Measurements from ENCODE around the gene SSTR3.
"Not testable (repeated sequence)": the region's sequence is repeated elsewhere in the genome, so short reads cannot be mapped to it uniquely, and the experiment has no call there.

Gene SSTR3

DNA sequence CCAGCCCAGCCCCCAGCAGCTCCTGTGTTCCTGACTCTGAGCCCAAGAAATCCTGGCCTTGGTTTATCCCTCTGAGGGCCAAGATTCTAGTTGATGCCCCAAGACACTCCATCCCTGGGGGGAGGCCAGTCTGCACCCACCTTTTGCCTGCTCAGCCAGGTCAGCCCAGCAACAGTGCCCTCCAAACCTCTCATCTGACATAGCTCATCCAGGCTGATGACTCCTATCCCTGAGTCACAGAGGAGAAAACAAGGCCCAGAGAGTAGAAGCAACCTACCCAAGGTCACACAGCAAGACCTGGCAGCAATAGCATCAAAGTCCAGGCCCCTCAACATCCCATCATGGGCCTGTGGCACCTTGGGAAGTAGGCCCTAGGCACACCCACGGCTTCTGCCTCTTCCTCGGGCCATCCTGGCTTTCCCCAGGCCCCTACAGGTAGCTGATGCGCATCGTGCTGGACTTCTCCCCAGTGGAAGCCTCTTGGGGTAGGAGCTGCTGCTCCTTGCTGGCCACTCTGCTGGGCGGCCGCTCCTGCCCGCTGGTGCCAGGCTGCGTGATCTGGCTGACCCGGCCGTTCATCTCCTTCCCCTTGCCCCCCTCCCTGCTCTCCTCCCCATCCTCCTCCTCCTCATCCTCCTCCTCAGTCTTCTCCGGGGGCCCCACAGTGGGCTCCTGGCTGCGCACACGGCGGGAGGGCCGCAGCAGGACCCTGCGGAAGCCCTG is 6.0 kb downstream of the SSTR3 start:
- DNase-seq (ENCODE audit: extremely low spot score): no peak
- TF ChIP-seq, protein P1, sequence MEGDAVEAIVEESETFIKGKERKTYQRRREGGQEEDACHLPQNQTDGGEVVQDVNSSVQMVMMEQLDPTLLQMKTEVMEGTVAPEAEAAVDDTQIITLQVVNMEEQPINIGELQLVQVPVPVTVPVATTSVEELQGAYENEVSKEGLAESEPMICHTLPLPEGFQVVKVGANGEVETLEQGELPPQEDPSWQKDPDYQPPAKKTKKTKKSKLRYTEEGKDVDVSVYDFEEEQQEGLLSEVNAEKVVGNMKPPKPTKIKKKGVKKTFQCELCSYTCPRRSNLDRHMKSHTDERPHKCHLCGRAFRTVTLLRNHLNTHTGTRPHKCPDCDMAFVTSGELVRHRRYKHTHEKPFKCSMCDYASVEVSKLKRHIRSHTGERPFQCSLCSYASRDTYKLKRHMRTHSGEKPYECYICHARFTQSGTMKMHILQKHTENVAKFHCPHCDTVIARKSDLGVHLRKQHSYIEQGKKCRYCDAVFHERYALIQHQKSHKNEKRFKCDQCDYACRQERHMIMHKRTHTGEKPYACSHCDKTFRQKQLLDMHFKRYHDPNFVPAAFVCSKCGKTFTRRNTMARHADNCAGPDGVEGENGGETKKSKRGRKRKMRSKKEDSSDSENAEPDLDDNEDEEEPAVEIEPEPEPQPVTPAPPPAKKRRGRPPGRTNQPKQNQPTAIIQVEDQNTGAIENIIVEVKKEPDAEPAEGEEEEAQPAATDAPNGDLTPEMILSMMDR (IDR thresholded peaks at IDR 0.05; ENCODE audit: control extremely low read depth, extremely low read depth, low read depth, missing control alignments): no peak
- ChIA-PET CTCF (interaction anchor here (1.3 to 2.9 kb wide), 3 partner anchors 11 to 160 kb away, joined by 3 to 8 read pairs (median 4); no protein-coding TSS in a partner anchor), POLR2A (no interaction called here)

GRCh38 chr22:37205046-37205445 is 7.2 kb downstream of the SSTR3 start:
- no peak for DNase-seq (ENCODE audit: extremely low spot score)
- TF ChIP-seq, protein P1 (IDR thresholded peaks at IDR 0.05; ENCODE audit: control extremely low read depth, extremely low read depth, low read depth, missing control alignments): no peak
- ChIA-PET POLR2A (no interaction called here), CTCF (interaction anchor here (1.4 to 8.1 kb wide), 4 partner anchors 38 to 56 kb away, joined by 3 to 58 read pairs (median 4); partner anchors contain the start of gene RAC2)

DNA sequence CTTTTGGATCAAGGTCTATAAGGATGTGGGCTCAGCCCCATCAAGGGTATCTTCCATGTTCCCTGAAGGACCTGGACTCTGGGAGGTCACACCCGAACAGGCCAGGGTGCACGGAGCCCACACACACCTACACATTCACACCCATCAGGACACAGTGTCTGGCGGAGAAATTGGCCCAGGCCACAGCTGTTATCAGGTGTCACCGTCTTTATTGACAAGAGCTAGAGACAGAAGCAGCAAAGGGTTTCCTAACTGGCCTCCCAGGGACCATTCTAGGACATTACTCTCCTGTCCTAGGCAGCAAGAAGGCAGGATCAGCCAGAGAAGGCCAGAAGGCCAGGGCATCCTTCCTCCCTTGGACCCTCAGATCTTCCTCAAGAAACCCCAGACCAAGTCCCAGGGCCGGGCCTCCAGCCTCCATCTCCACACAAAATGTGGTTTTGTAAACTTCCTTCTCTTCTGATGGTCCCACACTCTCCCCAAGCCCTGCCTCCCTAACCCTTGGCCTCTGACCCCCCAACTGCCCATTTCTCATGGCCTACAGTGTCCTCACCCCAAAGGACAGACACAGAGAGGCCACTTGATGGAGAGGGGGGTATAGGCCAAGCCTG is 8.1 kb downstream of the SSTR3 start:
- TF ChIP-seq, protein P1 (IDR thresholded peaks at IDR 0.05; ENCODE audit: control extremely low read depth, extremely low read depth, low read depth, missing control alignments): no peak
- ChIA-PET POLR2A (no interaction called here), CTCF (interaction anchor here (1.4 to 8.1 kb wide), 3 partner anchors 37 to 57 kb away, joined by 3 to 58 read pairs (median 6); partner anchors contain the start of gene RAC2)
- no peak for DNase-seq (ENCODE audit: extremely low spot score)

GRCh38 chr22:37203354-37204044 is 8.8 kb downstream of the SSTR3 start:
- ChIA-PET POLR2A (no interaction called here), CTCF (interaction anchor here (1.3 to 8.1 kb wide), 3 partner anchors 37 to 55 kb away, joined by 3 to 58 read pairs (median 6); partner anchors contain the start of gene RAC2)
- TF ChIP-seq, protein P1 (IDR thresholded peaks at IDR 0.05; ENCODE audit: control extremely low read depth, extremely low read depth, low read depth, missing control alignments): no peak
- DNase-seq (ENCODE audit: extremely low spot score): no peak

DNA sequence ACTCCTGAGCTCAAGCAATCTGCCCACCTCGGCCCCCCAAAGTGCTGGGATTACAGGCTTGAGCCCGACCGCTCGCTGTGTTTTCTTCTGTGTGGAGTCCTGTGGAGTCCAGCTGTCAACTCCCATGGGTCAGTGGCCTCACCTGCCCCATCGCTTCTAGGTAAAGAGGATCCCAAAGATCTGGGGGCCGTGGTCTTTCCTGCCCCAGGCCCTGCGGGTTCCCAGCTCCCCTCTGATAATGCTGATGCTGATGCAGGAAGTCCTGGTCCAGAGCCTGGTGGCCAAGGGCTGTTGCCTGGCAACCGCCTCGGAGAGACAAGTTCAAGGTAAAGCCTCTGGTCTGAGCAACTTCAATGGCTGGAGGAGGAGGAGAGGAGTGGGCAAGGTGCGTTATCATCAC is 9.6 kb downstream of the SSTR3 start:
- no peak for DNase-seq (ENCODE audit: extremely low spot score)
- TF ChIP-seq, protein P1 (IDR thresholded peaks at IDR 0.05; ENCODE audit: control extremely low read depth, extremely low read depth, low read depth, missing control alignments): no peak
- CTCF ChIA-PET: interaction anchor here (0.9 to 8.1 kb wide), 4 partner anchors 14 to 56 kb away, joined by 4 to 62 read pairs (median 32); partner anchors contain the start of gene RAC2
- POLR2A ChIA-PET: no interaction called here

DNA sequence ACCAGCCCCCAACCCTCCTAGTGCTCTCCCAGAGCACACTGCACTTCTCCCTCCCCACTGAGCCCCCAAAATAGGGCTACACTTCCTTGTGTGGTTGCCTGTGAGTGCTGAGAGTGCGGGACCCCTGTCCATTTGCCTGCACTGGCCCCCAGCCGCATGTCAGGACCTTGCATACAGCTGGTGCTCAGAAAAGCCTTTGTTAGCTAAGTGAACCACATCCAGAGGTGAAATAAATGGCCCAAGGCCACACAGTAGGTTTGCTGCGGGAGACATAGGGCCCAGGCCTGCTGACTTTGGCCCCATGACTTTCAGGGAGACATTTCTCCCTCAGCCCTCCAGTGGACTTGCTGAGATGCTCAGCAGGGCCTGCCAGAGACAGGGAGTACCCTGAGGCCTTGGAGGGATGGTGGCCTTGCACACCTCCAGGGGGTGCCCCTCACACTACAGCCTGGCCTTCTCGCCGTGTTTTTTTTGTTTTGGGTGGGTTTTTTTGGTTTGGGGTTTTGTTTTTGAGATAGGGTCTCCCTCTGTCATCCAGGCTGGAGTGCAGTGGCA is 10.2 kb downstream of the SSTR3 start:
- TF ChIP-seq, protein P1 (IDR thresholded peaks at IDR 0.05; ENCODE audit: control extremely low read depth, extremely low read depth, low read depth, missing control alignments): no peak
- ChIA-PET POLR2A (no interaction called here), CTCF (interaction anchor here (0.9 to 8.1 kb wide), 7 partner anchors 14 to 58 kb away, joined by 3 to 83 read pairs (median 25); partner anchors contain the start of gene RAC2)
- no peak for DNase-seq (ENCODE audit: extremely low spot score)

DNA sequence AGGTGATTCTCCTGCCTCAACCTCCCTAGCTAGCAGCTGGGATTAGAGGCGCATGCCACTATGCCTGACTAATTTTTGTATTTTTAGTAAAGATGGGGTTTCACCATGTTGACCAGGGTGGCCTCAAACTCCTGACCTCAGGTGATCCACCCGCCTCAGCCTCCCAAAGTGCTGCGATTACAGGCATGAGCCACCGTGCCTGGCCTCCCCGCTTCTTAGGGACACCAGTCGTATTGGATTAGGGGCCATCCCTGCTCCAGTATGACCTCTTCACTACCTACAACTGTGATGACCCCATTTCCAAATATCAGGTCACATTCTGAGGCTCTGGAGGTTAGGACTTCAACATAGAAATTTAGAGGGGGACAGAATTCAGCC is 10.8 kb downstream of the SSTR3 start:
- POLR2A ChIA-PET: interaction anchor here (0.6 to 0.7 kb wide), 3 partner anchors 407 to 879 kb away, joined by 3 to 4 read pairs (median 3); partner anchors contain the start of gene GGA1
- DNase-seq (ENCODE audit: extremely low spot score): not testable (repeated sequence)
- CTCF ChIA-PET: interaction anchor here (1.4 to 8.1 kb wide), 7 partner anchors 15 to 80 kb away, joined by 3 to 83 read pairs (median 51); partner anchors contain the start of gene RAC2
